Type B pancreatic cell (in vitro differentiated cells): Measurements from ENCODE around the gene EIF4B. TPM values are rescaled to one million over a fixed set of nuclear protein-coding genes. Genes with fewer than 3 reads are reported as not detected.

ENCODE experiments used
- DNase-seq: peaks from one replicate; pipeline ENCODE4 v3.0.0; 2021; ENCODE audit warnings: mixed read lengths; ENCODE audit not compliant: unreplicated experiment; ENCODE audit errors: extremely low spot score
- H3K27ac Mint-ChIP-seq: 2 replicates; pipeline ENCODE4 v1.8.0; 2021; ENCODE audit warnings: mild to moderate bottlenecking, mixed read lengths
- H3K27me3 Mint-ChIP-seq: 2 replicates; pipeline ENCODE4 v1.8.0; 2021; ENCODE audit warnings: mixed read lengths
- H3K36me3 Mint-ChIP-seq: 2 replicates; pipeline ENCODE4 v1.8.0; 2021; ENCODE audit warnings: mixed read lengths
- H3K4me1 Mint-ChIP-seq: one replicate; pipeline ENCODE4 v1.8.0; 2021; ENCODE audit warnings: mixed read lengths; ENCODE audit not compliant: unreplicated experiment
- H3K4me3 Mint-ChIP-seq: 2 replicates; pipeline ENCODE4 v1.8.0; 2021; ENCODE audit warnings: mild to moderate bottlenecking, mixed read lengths
- H3K9me3 Mint-ChIP-seq: 2 replicates; pipeline ENCODE4 v1.8.0; 2021; ENCODE audit warnings: mixed read lengths
- CTCF ChIP-seq: fragments of 200-600 bp; sonication (generic); conservative IDR thresholded peaks from 2 replicates; pipeline ENCODE4 v1.5.0; 2021; ENCODE audit warnings: antibody characterized with exemption, mild to moderate bottlenecking
- total RNA-seq: library from RNA; stranded (reverse); gene quantifications from 2 replicates; pipeline ENCODE4 v1.2.1, GENCODE V29; 2021; ENCODE audit warnings: low replicate concordance

The EIF4B gene
- total RNA-seq, 1 donor from 2014 or later, result 521 TPM

GRCh38 chr12:53061404-53062010 lies 55.3 kb downstream of the EIF4B start:
- Mint-ChIP-seq H3K9me3 (no peaks in the 10 kb centered on the region), H3K4me1 (peaks cover 15% of the 10 kb centered on the region), H3K27ac (peak overlapping the region; percentile 51), H3K4me3 (no peak overlapping the region), H3K27me3 (no peaks in the 10 kb centered on the region), H3K36me3 (peaks cover 3% of the 10 kb centered on the region)
- no peak for TF ChIP-seq CTCF
- peak; percentile 62 for DNase-seq

GRCh38 chr12:53062011-53062961 lies 56.0 kb downstream of the EIF4B start:
- no peak for TF ChIP-seq CTCF
- Mint-ChIP-seq H3K27ac (peak overlapping the region; percentile 51), H3K4me1 (peaks cover 16% of the 10 kb centered on the region), H3K27me3 (no peaks in the 10 kb centered on the region), H3K4me3 (no peak overlapping the region), H3K9me3 (no peaks in the 10 kb centered on the region), H3K36me3 (peaks cover 3% of the 10 kb centered on the region)
- no peak for DNase-seq

- TF ChIP-seq CTCF, result no peak
- Mint-ChIP-seq H3K27ac (no peak overlapping the region), H3K27me3 (no peaks in the 10 kb centered on the region), H3K4me3 (no peak overlapping the region), H3K9me3 (no peaks in the 10 kb centered on the region), H3K36me3 (peaks cover 3% of the 10 kb centered on the region), H3K4me1 (peaks cover 18% of the 10 kb centered on the region)
- no peak for DNase-seq
Observed at GRCh38 chr12:53062977-53063707, 56.9 kb downstream of the EIF4B start.

- Mint-ChIP-seq H3K4me3 (no peak overlapping the region), H3K36me3 (peaks cover 3% of the 10 kb centered on the region), H3K27ac (peak overlapping the region; percentile 56), H3K4me1 (peaks cover 23% of the 10 kb centered on the region), H3K9me3 (no peaks in the 10 kb centered on the region), H3K27me3 (no peaks in the 10 kb centered on the region)
- TF ChIP-seq CTCF, result no peak
- no peak for DNase-seq
Observed at GRCh38 chr12:53063708-53064612, 57.7 kb downstream of the EIF4B start.
